GM12872 (cell line): Measurements from ENCODE around the gene TNFSF12.
A peak's percentile ranks its signal among the peaks of the same experiment; 100 is the strongest.

ENCODE experiments used
- TF ChIP-seq, protein P1 (sequence below): IDR thresholded peaks from 3 replicates; pipeline ENCODE4 v1.5.1; 2011; ENCODE audit warnings: low read depth, mild to moderate bottlenecking, low read length, moderate library complexity; ENCODE audit not compliant: insufficient read depth

TNFSF12 gene

GRCh38 chr17:7557147-7557764, 8.4 kb downstream of the TNFSF12 start:
- TF ChIP-seq, protein P1, sequence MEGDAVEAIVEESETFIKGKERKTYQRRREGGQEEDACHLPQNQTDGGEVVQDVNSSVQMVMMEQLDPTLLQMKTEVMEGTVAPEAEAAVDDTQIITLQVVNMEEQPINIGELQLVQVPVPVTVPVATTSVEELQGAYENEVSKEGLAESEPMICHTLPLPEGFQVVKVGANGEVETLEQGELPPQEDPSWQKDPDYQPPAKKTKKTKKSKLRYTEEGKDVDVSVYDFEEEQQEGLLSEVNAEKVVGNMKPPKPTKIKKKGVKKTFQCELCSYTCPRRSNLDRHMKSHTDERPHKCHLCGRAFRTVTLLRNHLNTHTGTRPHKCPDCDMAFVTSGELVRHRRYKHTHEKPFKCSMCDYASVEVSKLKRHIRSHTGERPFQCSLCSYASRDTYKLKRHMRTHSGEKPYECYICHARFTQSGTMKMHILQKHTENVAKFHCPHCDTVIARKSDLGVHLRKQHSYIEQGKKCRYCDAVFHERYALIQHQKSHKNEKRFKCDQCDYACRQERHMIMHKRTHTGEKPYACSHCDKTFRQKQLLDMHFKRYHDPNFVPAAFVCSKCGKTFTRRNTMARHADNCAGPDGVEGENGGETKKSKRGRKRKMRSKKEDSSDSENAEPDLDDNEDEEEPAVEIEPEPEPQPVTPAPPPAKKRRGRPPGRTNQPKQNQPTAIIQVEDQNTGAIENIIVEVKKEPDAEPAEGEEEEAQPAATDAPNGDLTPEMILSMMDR: no peak

DNA sequence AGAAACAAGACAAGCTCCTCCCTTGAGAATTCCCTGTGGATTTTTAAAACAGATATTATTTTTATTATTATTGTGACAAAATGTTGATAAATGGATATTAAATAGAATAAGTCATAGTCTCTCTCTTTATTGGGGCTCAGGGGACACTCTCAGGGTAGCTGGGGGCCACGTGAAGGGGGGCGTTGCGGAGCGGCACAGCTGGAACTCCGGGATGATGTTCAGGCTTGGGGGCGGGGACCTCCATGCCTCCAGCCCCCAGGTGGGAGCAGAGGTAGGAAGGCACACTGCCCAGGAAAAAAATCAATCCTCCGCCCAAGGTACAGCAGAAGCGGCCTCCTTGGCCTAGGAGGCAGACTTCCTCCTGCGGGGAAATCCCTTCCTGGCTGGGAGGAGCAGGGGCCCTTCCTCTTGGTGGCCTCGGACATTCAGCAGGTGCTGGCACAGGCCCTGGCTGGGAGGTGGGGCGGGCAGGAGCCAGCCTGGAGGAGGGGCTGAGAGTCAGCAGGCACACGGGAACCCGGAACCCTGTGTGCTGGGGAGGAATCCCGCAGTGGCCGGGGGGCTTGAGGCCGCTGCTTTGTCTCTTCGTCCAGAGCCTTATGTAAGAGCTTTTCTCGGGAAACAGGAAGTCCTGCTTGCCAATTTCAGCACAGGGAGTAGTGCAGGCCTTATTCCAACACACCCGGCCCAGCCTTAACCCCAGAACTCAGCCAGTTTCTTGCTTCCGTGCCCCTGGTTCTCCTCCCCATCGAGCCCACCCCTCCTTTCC, 9.1 kb downstream of the TNFSF12 start:
- TF ChIP-seq, protein P1: no peak

GRCh38 chr17:7558544-7559319, 9.9 kb downstream of the TNFSF12 start, which contains the start of gene TNFSF13:
TSS of gene TNFSF13 (plus strand) at chr17:7558750. CDS start at chr17:7559040, 290 bp downstream.
- TF ChIP-seq, protein P1: no peak

DNA sequence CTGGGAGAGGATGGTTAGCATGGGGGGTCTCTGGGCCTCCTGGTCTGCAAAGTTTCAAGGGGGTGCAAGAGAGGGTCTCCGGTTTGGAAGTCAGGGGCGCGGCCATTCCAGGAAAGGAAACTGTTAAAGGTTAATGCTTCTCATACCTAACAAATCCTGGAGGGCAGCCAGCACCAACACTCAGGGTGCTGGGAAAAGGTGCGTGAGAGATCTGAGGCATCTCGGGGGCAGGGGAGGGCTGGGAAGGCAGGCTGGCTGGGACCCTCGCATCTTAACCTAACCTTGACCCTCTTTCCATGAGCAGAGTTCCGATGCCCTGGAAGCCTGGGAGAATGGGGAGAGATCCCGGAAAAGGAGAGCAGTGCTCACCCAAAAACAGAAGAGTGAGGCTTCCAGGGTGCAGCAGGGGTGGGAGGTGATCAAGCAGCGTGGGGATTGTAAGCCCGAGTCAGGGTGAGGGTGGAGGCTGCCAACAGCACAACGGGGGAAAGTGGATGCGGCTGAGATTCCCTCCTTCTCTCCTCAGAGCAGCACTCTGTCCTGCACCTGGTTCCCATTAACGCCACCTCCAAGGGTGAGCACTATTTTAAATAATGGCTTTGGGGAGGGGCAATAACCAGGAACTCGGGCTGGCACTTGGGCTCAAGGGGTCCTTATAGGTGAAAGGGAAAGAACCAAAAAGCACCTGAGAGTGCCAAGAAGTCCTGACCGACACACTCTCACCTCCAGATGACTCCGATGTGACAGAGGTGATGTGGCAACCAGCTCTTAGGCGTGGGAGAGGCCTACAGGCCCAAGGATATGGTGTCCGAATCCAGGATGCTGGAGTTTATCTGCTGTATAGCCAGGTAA, 10.7 kb downstream of the TNFSF12 start:
- TF ChIP-seq, protein P1: no peak

- TF ChIP-seq, protein P1: peak; percentile 81
Observed at GRCh38 chr17:7560172-7561027, 11.5 kb downstream of the TNFSF12 start.

- TF ChIP-seq, protein P1: peak; percentile 95
Observed at GRCh38 chr17:7561028-7561575, 12.2 kb downstream of the TNFSF12 start.
